Endothelial cell of umbilical vein (primary cell): Measurements from ENCODE around the gene SH3BGRL3. TPM values are rescaled to one million over a fixed set of nuclear protein-coding genes. Genes with fewer than 3 reads are reported as not detected.

Experiments used
- BruUV-seq: library from RNA; stranded (reverse); fragments of 400-500 nt; replicated peaks from 2 replicates; lab custom pipeline; 2021; lab: Mats Ljungman, UMichigan
- CTCF ChIA-PET: fragments of 300-600, 350-600 bp; sonication (Branson Sonifier 250); formaldehyde crosslinking; loops from one replicate; lab custom pipeline; 2021; ENCODE audit warnings: antibody characterized with exemption, inconsistent platforms; lab: Charles Lee
- POLR2A ChIA-PET: fragments of 300-600, 350-600 bp; sonication (Branson Sonifier 250); formaldehyde crosslinking; loops from one replicate; lab custom pipeline; 2021; ENCODE audit warnings: antibody characterized with exemption, inconsistent platforms; lab: Charles Lee
- DNase-seq: peaks from one replicate; pipeline ENCODE4 v3.0.0-alpha.2; 2011; ENCODE audit warnings: low read depth, low spot score
- FAIRE-seq: peaks from 2 replicates; lab custom pipeline; 2011; peaks lifted over from hg19 to GRCh38; lab: Jason Lieb, UNC
- H2AFZ ChIP-seq: 2 replicates; pipeline ENCODE4 v1.6.0; 2012; ENCODE audit warnings: low read depth, low read length, control low read depth, inconsistent platforms
- H3K27ac ChIP-seq: 2 replicates; pipeline ENCODE4 v1.5.1; 2011; ENCODE audit warnings: low read depth, mild to moderate bottlenecking, control low read depth, low read length, moderate library complexity; ENCODE audit not compliant: insufficient read depth
- H3K27me3 ChIP-seq, 2 experiments: 2 replicates each; pipeline versions ENCODE4 v1.6.0 to v1.6.1; 2011; ENCODE audit warnings: low read length in 2 of 2, mixed read lengths in 1 of 2; ENCODE audit not compliant: control insufficient read depth in 2 of 2, insufficient read depth in 2 of 2
- H3K36me3 ChIP-seq, 2 experiments: 2 replicates in 1 of 2; 3 replicates in 1 of 2; pipeline ENCODE4 v1.5.1; 2011; ENCODE audit warnings: low read length in 2 of 2, mild to moderate bottlenecking in 1 of 2, moderate library complexity in 1 of 2; ENCODE audit not compliant: control insufficient read depth in 2 of 2, insufficient read depth in 2 of 2; ENCODE audit errors: extremely low read depth in 1 of 2
- H3K4me1 ChIP-seq: 3 replicates; pipeline ENCODE4 v1.5.1; 2011; ENCODE audit warnings: mild to moderate bottlenecking, low read length; ENCODE audit not compliant: control insufficient read depth, insufficient read depth; ENCODE audit errors: extremely low read depth
- H3K4me2 ChIP-seq: 2 replicates; pipeline ENCODE4 v1.6.1; 2011; ENCODE audit warnings: low read length, control low read depth, mixed read lengths; ENCODE audit not compliant: insufficient read depth
- H3K4me3 ChIP-seq, 3 experiments: fragments of 200-600 bp in 1 of 3; sonication (generic), shearing (Covaris generic) in 1 of 3; replicated peaks in 1 of 3; 2 replicates each; pipeline ENCODE4 v1.5.1; 2011 to 2016; ENCODE audit warnings: control low read depth in 3 of 3, low read length in 3 of 3, mild to moderate bottlenecking in 2 of 3, inconsistent platforms in 1 of 3, low read depth in 1 of 3, moderate library complexity in 1 of 3; ENCODE audit not compliant: insufficient read depth in 1 of 3
- H3K79me2 ChIP-seq: 2 replicates; pipeline ENCODE4 v1.6.0; 2012; ENCODE audit warnings: low read length, inconsistent platforms; ENCODE audit not compliant: control insufficient read depth, insufficient read depth
- H3K9ac ChIP-seq: replicated peaks from 2 replicates; pipeline ENCODE3; 2011; ENCODE audit warnings: low read length, control low read depth; ENCODE audit not compliant: insufficient read depth; ENCODE audit errors: extremely low read depth
- H3K9me1 ChIP-seq: replicated peaks from 3 replicates; pipeline ENCODE4 v1.6.0; 2011; ENCODE audit warnings: mild to moderate bottlenecking, low read length; ENCODE audit not compliant: control insufficient read depth, insufficient read depth; ENCODE audit errors: extremely low read depth
- H3K9me3 ChIP-seq: replicated peaks from 2 replicates; pipeline ENCODE4 v1.5.1; 2012; ENCODE audit warnings: low read length, inconsistent platforms; ENCODE audit not compliant: control insufficient read depth, insufficient read depth
- H4K20me1 ChIP-seq: replicated peaks from 2 replicates; pipeline ENCODE3; 2011; ENCODE audit warnings: mild to moderate bottlenecking, low read length; ENCODE audit not compliant: control insufficient read depth, insufficient read depth; ENCODE audit errors: extremely low read depth
- CTCF ChIP-seq, 2 donors: IDR thresholded peaks; 1 replicate in 1 of 2; 2 replicates in 1 of 2; pipeline ENCODE4 v1.5.1; 2011; ENCODE audit warnings: low read length in 2 of 2, mild to moderate bottlenecking in 2 of 2, moderate library complexity in 2 of 2, control low read depth in 1 of 2, inconsistent platforms in 1 of 2, low read depth in 1 of 2; ENCODE audit not compliant: insufficient read depth in 1 of 2; ENCODE audit errors: extremely low read depth in 1 of 2
- EZH2 ChIP-seq: IDR thresholded peaks from 2 replicates; pipeline ENCODE4 v1.6.1; 2012; ENCODE audit warnings: borderline replicate concordance, low read depth, mild to moderate bottlenecking, moderate library complexity, low read length, inconsistent platforms; ENCODE audit not compliant: severe bottlenecking
- FOS ChIP-seq: IDR thresholded peaks from 2 replicates; pipeline ENCODE4 v1.6.1; 2011; ENCODE audit warnings: mild to moderate bottlenecking, low read length, moderate library complexity, borderline replicate concordance; ENCODE audit not compliant: insufficient read depth
- GATA2 ChIP-seq: IDR thresholded peaks from 2 replicates; pipeline ENCODE4 v1.7.0; 2011; ENCODE audit warnings: low read depth, mild to moderate bottlenecking, moderate library complexity, mixed read lengths, low read length; ENCODE audit not compliant: insufficient read length, insufficient read depth
- JUN ChIP-seq: IDR thresholded peaks from 2 replicates; pipeline ENCODE4 v1.6.1; 2011; ENCODE audit warnings: borderline replicate concordance, low read depth; ENCODE audit not compliant: insufficient read length, insufficient read depth
- MYC ChIP-seq: IDR thresholded peaks from one replicate; pipeline ENCODE4 v1.6.1; 2011; ENCODE audit warnings: mild to moderate bottlenecking, low read depth, low read length
- POLR2A ChIP-seq: IDR thresholded peaks from 2 replicates; pipeline ENCODE4 v1.6.1; 2012; ENCODE audit warnings: low read depth, mild to moderate bottlenecking, control low read depth, low read length
- POLR2AphosphoS5 ChIP-seq: IDR thresholded peaks from 2 replicates; pipeline ENCODE4 v1.6.1; 2012; ENCODE audit warnings: low read depth, mild to moderate bottlenecking, control low read depth, low read length, moderate library complexity; ENCODE audit not compliant: insufficient read depth
- dilution Hi-C: fragments of 300-500 bp; cut with MboI; formaldehyde crosslinking; loops from one replicate; pipeline ENCODE4 v1.15.0; 2019; ENCODE audit warnings: low sequenced_read_pairs; ENCODE audit not compliant: extremely low pct_ligation_motif_present
- intact Hi-C: fragments of 100-400 bp; cut with micrococcal nuclease; formaldehyde crosslinking; loops from one replicate; pipeline ENCODE4 v1.10.0; 2022
- polyA plus RNA-seq, 4 experiments: library from polyadenylated mRNA; depleted of rRNA in 3 of 4; stranded (reverse) in 3 of 4; unstranded in 1 of 4; fragments of >200 nt; gene quantifications; 2 replicates each; pipeline versions ENCODE4 v1.2.1 to v1.2.3, GENCODE V29; 2011 to 2012; ENCODE audit warnings: missing spikeins in 1 of 4
- total RNA-seq: library from RNA; stranded (reverse); gene quantifications from 2 replicates; pipeline ENCODE4 v1.2.3, GENCODE V29; 2021
- TF ChIP-seq, protein P1 (sequence below): IDR thresholded peaks from 2 replicates; pipeline ENCODE4 v1.6.1; 2011; ENCODE audit not compliant: insufficient read depth, insufficient read length

The SH3BGRL3 gene
- total and polyA plus RNA-seq, 2 donors (not counting 3 experiments of a cell fraction or from before 2014, with no cell fraction given): 233 to 344 TPM

DNA sequence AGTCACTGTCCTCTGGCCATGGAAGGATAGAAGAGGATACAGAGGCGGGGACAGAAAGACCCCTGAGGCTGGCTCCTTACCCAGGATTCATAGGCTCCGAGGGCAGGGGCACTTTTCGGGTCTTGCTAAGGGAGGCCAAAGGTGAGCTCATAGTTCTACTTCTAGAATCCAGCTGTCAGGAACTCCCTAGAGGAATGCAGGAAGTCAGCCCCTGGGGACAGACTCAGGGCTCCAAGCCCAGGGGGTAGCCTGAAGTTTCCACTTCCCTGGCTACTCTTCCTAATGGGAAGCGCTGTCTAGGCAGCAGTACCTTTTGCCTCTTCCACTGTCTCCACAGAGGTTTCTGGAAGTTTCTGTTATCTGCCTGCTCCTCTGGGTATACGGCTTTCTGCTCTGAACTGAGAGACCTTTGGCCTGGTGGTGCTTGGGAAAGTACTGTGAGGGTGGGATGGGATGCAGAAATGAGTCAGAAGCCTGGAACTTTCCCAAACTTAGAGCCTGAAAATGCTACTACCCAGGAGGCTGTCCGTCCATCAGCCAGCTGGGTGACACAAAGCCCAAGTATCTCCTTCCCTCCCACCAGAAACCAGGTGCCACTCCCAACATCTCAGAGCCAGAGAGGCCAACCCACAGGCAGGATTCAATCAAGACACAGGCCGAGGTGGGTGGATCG is 23.0 kb downstream of the SH3BGRL3 start:
- no peak overlapping the region for H3K4me2 ChIP-seq
- no peaks in the 10 kb centered on the region for H4K20me1 ChIP-seq
- H3K4me1 ChIP-seq: peaks cover 14% of the 10 kb centered on the region
- no peaks in the 10 kb centered on the region for H3K9me3 ChIP-seq
- intact Hi-C loops (no loop called here), dilution Hi-C loops (no loop called here)
- no peak overlapping the region for H3K27ac ChIP-seq
- DNase-seq (no peak), FAIRE-seq (no peak)
- H3K4me3 ChIP-seq: no peak overlapping the region
- H3K27me3 ChIP-seq: no peaks in the 10 kb centered on the region
- no peak for TF ChIP-seq MYC
- TF ChIP-seq JUN: no peak
- TF ChIP-seq POLR2AphosphoS5: no peak
- no peak for TF ChIP-seq POLR2A
- no peak for TF ChIP-seq CTCF (IDR thresholded peaks at IDR 0.05; ENCODE audit: extremely low read depth in 1 of 2, insufficient read depth in 1 of 2, low read depth in 1 of 2, low read length in 2 of 2)
- TF ChIP-seq EZH2: no peak
- TF ChIP-seq GATA2: no peak
- TF ChIP-seq, protein P1, sequence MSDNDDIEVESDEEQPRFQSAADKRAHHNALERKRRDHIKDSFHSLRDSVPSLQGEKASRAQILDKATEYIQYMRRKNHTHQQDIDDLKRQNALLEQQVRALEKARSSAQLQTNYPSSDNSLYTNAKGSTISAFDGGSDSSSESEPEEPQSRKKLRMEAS: no peak
- no peak for TF ChIP-seq FOS
- H2AFZ ChIP-seq: no peak overlapping the region
- POLR2A ChIA-PET: no interaction called here
- H3K9ac ChIP-seq: no peak overlapping the region
- no peaks in the 10 kb centered on the region for H3K9me1 ChIP-seq
- CTCF ChIA-PET: interaction anchor here (1.4 to 3.9 kb wide), 2 partner anchors 12 to 18 kb away, joined by 3 to 18 read pairs; no protein-coding TSS in a partner anchor
- no peaks in the 10 kb centered on the region for H3K36me3 ChIP-seq
- BruUV-seq: no TSS peak
- no peaks in the 10 kb centered on the region for H3K79me2 ChIP-seq
